Prostate gland (tissue), 2 donors: ENCODE results near the gene HTR3C. TPM values are rescaled to one million over a fixed set of nuclear protein-coding genes. Genes with fewer than 3 reads are reported as not detected.
A peak's percentile ranks its signal among the peaks of the same experiment; 100 is the strongest.

Source experiments
- DNase-seq: peaks from one replicate; pipeline ENCODE4 v3.0.0-alpha.2; 2019; ENCODE audit warnings: low spot score
- H3K27ac ChIP-seq, 2 donors: fragments of 200-600 bp; sonication (generic); 2 replicates each; pipeline ENCODE4 v1.5.1; 2017 to 2019
- H3K27me3 ChIP-seq: fragments of 200-600 bp; sonication (generic); replicated peaks from 2 replicates; pipeline ENCODE4 v1.5.1; 2019; ENCODE audit not compliant: insufficient read depth
- H3K36me3 ChIP-seq, 2 donors: fragments of 200-600 bp; sonication (generic); 1 replicate in 1 of 2; 2 replicates in 1 of 2; pipeline versions ENCODE4 v1.5.1 to v1.8.1; 2017 to 2019
- H3K4me1 ChIP-seq: fragments of 200-600 bp; sonication (generic); replicated peaks from 2 replicates; pipeline ENCODE4 v1.5.1; 2019
- H3K4me3 ChIP-seq, 2 donors: fragments of 200-600 bp; sonication (generic); 2 replicates each; pipeline ENCODE4 v1.5.1; 2017 to 2019
- H3K9me3 ChIP-seq: fragments of 200-600 bp; sonication (generic); 2 replicates; pipeline ENCODE4 v1.5.1; 2017
- POLR2A ChIP-seq: fragments of 450-650 bp; IDR thresholded peaks from one replicate; pipeline ENCODE4 v1.6.1; 2016; ENCODE audit warnings: antibody characterized with exemption, mild to moderate bottlenecking
- POLR2AphosphoS5 ChIP-seq: sonication (generic); formaldehyde crosslinking; IDR thresholded peaks from one replicate; pipeline ENCODE4 v1.6.1; 2017; ENCODE audit warnings: antibody characterized with exemption
- WGBS: methylation state at CpG from one replicate; pipeline ENCODE4 v1.1.5; 2018; 5-methylcytosine and 5-hydroxymethylcytosine counted together
- intact Hi-C: fragments of 100-400 bp; cut with DNase I; formaldehyde crosslinking; loops from one replicate; pipeline ENCODE4 v1.14.2; 2022
- total RNA-seq, 2 donors: library from RNA; depleted of rRNA; stranded (reverse); fragments of >200 nt; gene quantifications; one replicate each; pipeline ENCODE4 v1.1.0, GENCODE V29; 2016
- TF ChIP-seq, protein P1 (sequence below), 4 experiments: fragments of 200-600 bp in 2 of 4; fragments of 450-650 bp in 2 of 4; sonication (generic) in 2 of 4; IDR thresholded peaks; 1 replicate in 3 of 4; 2 replicates in 1 of 4; pipeline ENCODE4 v1.5.1; 2016 to 2019; ENCODE audit warnings: antibody characterized with exemption in 4 of 4, mild to moderate bottlenecking in 2 of 4, moderate library complexity in 2 of 4

HTR3C gene
- total RNA-seq, 2 donors from 2014 or later = 0.50 TPM; not detected in 1

- TF ChIP-seq, protein P1, sequence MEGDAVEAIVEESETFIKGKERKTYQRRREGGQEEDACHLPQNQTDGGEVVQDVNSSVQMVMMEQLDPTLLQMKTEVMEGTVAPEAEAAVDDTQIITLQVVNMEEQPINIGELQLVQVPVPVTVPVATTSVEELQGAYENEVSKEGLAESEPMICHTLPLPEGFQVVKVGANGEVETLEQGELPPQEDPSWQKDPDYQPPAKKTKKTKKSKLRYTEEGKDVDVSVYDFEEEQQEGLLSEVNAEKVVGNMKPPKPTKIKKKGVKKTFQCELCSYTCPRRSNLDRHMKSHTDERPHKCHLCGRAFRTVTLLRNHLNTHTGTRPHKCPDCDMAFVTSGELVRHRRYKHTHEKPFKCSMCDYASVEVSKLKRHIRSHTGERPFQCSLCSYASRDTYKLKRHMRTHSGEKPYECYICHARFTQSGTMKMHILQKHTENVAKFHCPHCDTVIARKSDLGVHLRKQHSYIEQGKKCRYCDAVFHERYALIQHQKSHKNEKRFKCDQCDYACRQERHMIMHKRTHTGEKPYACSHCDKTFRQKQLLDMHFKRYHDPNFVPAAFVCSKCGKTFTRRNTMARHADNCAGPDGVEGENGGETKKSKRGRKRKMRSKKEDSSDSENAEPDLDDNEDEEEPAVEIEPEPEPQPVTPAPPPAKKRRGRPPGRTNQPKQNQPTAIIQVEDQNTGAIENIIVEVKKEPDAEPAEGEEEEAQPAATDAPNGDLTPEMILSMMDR (IDR thresholded peaks at IDR 0.05) = peak in 2 of 4 experiments; percentile 13 to 44
- no peak for TF ChIP-seq POLR2A
- DNase-seq = no peak
- no peaks in the 10 kb centered on the region for H3K4me1 ChIP-seq
- WGBS = 62% methylated on average over 3 of the region's 3 CpGs
- H3K4me3 ChIP-seq = no peak overlapping the region
- H3K36me3 ChIP-seq = no peaks in the 10 kb centered on the region
- H3K9me3 ChIP-seq = no peaks in the 10 kb centered on the region
- no peak overlapping the region for H3K27ac ChIP-seq
- intact Hi-C loops = no loop called here
- H3K27me3 ChIP-seq = no peaks in the 10 kb centered on the region
Observed at GRCh38 chr3:184040010-184040409, 12.8 kb upstream of the HTR3C start.

- no peaks in the 10 kb centered on the region for H3K9me3 ChIP-seq
- no peaks in the 10 kb centered on the region for H3K36me3 ChIP-seq
- no peak overlapping the region for H3K4me3 ChIP-seq
- no peak overlapping the region for H3K27ac ChIP-seq
- H3K27me3 ChIP-seq = no peaks in the 10 kb centered on the region
- WGBS = 83% methylated on average over 1 of the region's 1 CpG
- no peak for DNase-seq
- intact Hi-C loops = no loop called here
- H3K4me1 ChIP-seq = no peaks in the 10 kb centered on the region
- TF ChIP-seq POLR2AphosphoS5 (no peak), POLR2A (no peak)
- TF ChIP-seq, protein P1 (IDR thresholded peaks at IDR 0.05) = no peak
Observed at GRCh38 chr3:184042617-184043016, 10.2 kb upstream of the HTR3C start.

DNA sequence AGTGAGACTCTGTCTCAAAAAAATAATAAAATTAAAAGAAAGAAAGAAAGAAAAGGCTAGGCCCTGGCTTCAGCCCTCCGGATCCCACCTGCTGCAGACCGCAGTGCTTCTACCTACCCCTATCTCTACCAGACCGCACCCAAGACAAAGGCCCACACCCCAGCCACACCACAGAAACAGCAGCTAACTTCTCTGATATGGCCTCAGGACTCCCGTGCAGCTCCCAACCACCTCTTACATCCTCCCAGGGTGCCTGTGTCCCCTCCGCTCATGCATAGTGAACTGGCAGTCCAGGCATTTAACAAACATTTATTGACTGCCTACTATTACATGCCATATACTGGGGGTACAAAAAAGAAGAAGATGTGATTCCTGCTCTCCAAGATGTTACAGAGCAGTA, 6.9 kb upstream of the HTR3C start:
- TF ChIP-seq, protein P1 (IDR thresholded peaks at IDR 0.05) = no peak
- TF ChIP-seq POLR2AphosphoS5 (no peak), POLR2A (no peak)
- no peaks in the 10 kb centered on the region for H3K4me1 ChIP-seq
- intact Hi-C loops = no loop called here
- no peaks in the 10 kb centered on the region for H3K27me3 ChIP-seq
- no peaks in the 10 kb centered on the region for H3K36me3 ChIP-seq
- no peaks in the 10 kb centered on the region for H3K9me3 ChIP-seq
- DNase-seq = no peak
- H3K4me3 ChIP-seq = no peak overlapping the region
- H3K27ac ChIP-seq = no peak overlapping the region
- 92% methylated on average over 5 of the region's 5 CpGs for WGBS

DNA sequence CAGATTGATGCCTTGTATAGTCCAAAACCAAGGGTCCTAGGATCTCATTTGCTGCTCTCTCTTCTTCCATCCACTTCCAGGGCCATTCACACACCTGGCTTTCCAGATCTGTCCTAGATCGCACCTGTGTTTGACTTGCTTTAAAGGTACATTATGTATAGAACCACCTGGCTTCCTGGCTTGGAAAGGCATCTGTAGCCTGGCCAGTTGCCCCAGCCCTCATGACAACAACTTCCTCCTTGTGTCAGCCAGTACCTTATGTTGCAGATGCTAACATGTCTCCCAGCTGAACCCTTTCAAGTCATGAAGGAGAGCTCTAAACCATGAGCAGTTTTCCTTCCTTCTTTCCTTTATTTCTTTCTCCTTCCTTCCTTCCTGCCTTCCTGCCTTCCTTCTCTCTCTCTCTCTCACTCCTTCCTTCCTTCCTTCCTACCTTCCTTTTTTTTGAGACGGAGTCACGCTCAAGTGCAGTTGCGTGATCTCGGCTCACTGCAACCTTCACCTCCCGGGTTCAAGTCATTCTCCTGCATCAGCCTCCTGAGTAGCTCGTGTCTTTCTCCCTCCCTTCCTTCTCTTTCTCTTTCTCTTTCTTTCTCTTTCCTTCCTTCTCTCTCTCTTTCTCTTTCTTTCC, 2.5 kb upstream of the HTR3C start:
- Histone ChIP-seq H3K4me1 (no peaks in the 10 kb centered on the region), H3K27ac (no peak overlapping the region), H3K36me3 (no peaks in the 10 kb centered on the region), H3K9me3 (no peaks in the 10 kb centered on the region), H3K4me3 (no peak overlapping the region), H3K27me3 (no peaks in the 10 kb centered on the region)
- WGBS = 81% methylated on average over 7 of the region's 7 CpGs
- intact Hi-C loops = no loop called here
- TF ChIP-seq POLR2AphosphoS5 = no peak
- TF ChIP-seq, protein P1 (IDR thresholded peaks at IDR 0.05) = no peak
- no peak for TF ChIP-seq POLR2A
- peak; percentile 39 for DNase-seq

GRCh38 chr3:184058029-184058428, 5.2 kb downstream of the HTR3C start:
- intact Hi-C loops = no loop called here
- no peaks in the 10 kb centered on the region for H3K36me3 ChIP-seq
- no peak overlapping the region for H3K4me3 ChIP-seq
- no peaks in the 10 kb centered on the region for H3K4me1 ChIP-seq
- H3K9me3 ChIP-seq = no peaks in the 10 kb centered on the region
- H3K27ac ChIP-seq = no peak overlapping the region
- TF ChIP-seq POLR2AphosphoS5 = no peak
- TF ChIP-seq, protein P1 (IDR thresholded peaks at IDR 0.05) = no peak
- no peak for TF ChIP-seq POLR2A
- no peak for DNase-seq
- WGBS = 67% methylated on average over 9 of the region's 9 CpGs
- H3K27me3 ChIP-seq = no peaks in the 10 kb centered on the region
